Left ventricle myocardium inferior (tissue), 1 donor: ENCODE results near the gene WNT4. TPM values are rescaled to one million over a fixed set of nuclear protein-coding genes. Genes with fewer than 3 reads are reported as not detected.

Experiments
- DNase-seq: peaks from one replicate; pipeline ENCODE4 v3.0.0-alpha.2; 2020
- H3K27ac ChIP-seq: fragments of 200-600 bp; replicated peaks from 2 replicates; pipeline ENCODE4 v1.8.0; 2021
- H3K27me3 ChIP-seq: fragments of 200-600 bp; 2 replicates; pipeline ENCODE4 v1.8.0; 2021; ENCODE audit warnings: low read depth
- H3K36me3 ChIP-seq: fragments of 200-600 bp; 2 replicates; pipeline ENCODE4 v1.8.0; 2021
- H3K4me1 ChIP-seq: fragments of 200-600 bp; 2 replicates; pipeline ENCODE4 v1.8.0; 2021
- H3K4me3 ChIP-seq: fragments of 200-600 bp; 2 replicates; pipeline ENCODE4 v1.8.0; 2021; ENCODE audit warnings: mild to moderate bottlenecking, moderate library complexity
- H3K9me3 ChIP-seq: fragments of 200-600 bp; replicated peaks from 2 replicates; pipeline ENCODE4 v1.8.0; 2021
- intact Hi-C: fragments of 100-400 bp; cut with micrococcal nuclease; formaldehyde crosslinking; loops from one replicate; pipeline ENCODE4 v1.11.0; 2022
- total RNA-seq: library from RNA; stranded (reverse); fragmentation: NEBNext Ultra II Directional; extraction: Animal tissue kit (Norgen Biotek cat#: 25700); gene quantifications from one replicate; pipeline ENCODE4 v1.2.1, GENCODE V29; 2021
- TF ChIP-seq, protein P1 (sequence below): fragments of 200-600 bp; IDR thresholded peaks from 2 replicates; pipeline ENCODE4 v1.8.0; 2021; ENCODE audit warnings: antibody characterized with exemption, mild to moderate bottlenecking, borderline replicate concordance
- donor health status: DM: no; HTN: yes; CAD: no; lungs with severe emphysema.

The WNT4 gene
- total RNA-seq, 1 donor from 2014 or later = not detected

DNA sequence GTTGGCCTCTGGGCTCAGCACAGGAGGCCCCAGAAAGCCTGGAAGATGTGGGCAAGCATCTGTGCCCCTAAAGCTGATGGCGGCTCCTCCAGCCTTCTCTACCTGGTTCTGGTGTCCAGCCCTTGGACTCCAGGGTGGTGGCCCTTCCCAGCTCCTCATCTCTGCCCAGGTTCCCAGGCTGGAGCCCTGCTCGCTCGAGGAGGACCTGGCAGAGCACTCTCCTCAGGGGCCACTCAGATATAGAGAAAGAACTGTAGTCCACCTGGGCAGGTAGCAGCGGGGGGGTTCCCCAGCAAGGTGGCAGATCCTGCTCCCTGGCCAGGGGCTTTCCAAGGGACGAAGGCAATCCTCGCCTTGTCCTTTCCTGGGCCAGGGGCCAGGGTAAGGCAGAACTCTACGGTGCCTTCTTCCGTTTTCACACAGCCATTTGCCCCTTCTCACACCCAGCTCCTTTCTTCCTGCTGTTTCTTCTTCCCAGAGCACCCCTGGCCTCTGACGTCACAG, 18.9 kb downstream of the WNT4 start:
- H3K4me1 ChIP-seq = no peaks in the 10 kb centered on the region
- no peak overlapping the region for H3K4me3 ChIP-seq
- peaks cover 12% of the 10 kb centered on the region for H3K36me3 ChIP-seq
- DNase-seq = no peak
- no peaks in the 10 kb centered on the region for H3K27me3 ChIP-seq
- H3K9me3 ChIP-seq = no peaks in the 10 kb centered on the region
- intact Hi-C loops = no loop called here
- TF ChIP-seq, protein P1, sequence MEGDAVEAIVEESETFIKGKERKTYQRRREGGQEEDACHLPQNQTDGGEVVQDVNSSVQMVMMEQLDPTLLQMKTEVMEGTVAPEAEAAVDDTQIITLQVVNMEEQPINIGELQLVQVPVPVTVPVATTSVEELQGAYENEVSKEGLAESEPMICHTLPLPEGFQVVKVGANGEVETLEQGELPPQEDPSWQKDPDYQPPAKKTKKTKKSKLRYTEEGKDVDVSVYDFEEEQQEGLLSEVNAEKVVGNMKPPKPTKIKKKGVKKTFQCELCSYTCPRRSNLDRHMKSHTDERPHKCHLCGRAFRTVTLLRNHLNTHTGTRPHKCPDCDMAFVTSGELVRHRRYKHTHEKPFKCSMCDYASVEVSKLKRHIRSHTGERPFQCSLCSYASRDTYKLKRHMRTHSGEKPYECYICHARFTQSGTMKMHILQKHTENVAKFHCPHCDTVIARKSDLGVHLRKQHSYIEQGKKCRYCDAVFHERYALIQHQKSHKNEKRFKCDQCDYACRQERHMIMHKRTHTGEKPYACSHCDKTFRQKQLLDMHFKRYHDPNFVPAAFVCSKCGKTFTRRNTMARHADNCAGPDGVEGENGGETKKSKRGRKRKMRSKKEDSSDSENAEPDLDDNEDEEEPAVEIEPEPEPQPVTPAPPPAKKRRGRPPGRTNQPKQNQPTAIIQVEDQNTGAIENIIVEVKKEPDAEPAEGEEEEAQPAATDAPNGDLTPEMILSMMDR = no peak
- no peak overlapping the region for H3K27ac ChIP-seq

DNA sequence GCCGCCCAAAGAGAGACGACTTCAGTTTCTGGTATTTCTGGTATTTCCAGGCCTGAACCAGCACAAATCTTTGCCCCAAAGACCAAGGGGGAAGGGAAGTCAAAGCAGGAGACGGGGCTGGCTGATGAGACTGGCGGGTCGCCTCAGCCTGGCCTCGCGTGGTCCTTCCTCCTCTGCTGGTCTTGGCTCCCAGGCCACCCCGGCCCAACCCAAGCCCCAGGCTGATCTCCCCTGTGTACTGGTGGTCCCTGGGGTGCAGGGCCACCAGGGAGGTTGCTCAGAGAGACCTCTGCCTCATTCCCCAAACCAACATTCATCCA, 19.9 kb downstream of the WNT4 start:
- DNase-seq = no peak
- Histone ChIP-seq H3K27ac (no peak overlapping the region), H3K9me3 (no peaks in the 10 kb centered on the region), H3K4me3 (no peak overlapping the region), H3K36me3 (peaks cover 12% of the 10 kb centered on the region), H3K27me3 (no peaks in the 10 kb centered on the region), H3K4me1 (peaks cover 2% of the 10 kb centered on the region)
- intact Hi-C loops = no loop called here
- TF ChIP-seq, protein P1 = no peak

DNA sequence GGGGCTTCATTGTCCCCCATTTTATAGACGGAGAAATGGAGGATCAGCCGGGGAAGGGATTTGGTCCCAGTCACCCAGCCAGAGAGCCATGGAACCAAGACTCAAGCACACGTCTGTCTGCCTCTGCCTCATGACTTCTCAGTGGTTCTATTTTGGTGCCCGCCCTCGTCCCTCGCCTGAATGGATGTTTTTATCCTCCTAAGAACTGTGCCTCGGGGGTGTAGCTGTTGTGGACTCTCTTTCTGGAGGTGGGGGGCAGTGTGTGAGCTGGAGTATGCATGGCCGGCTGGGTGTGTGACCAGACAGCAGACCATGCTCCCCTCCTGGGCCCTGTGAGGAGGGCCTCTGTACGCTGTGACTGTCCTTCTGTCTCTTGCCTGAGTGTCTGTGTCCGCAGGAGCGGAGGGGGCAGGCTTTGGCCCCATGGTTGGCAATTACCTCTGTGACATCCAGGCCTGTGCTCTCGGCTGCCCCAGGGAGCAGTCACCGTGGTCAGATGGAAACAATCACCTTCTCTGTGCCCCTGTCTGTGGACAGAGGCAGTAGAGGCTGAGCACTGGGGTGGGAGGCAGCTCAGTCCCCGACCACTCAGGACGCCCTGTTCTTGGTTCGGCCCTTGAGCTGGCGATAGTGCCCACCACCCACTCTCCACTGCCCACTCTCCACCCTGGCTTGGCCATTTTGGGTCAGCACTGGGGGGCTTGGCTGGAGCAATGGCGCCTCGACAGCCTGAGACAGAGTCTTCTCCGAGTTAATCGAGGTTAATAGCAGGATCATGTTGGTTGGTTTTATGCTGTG, 20.4 kb downstream of the WNT4 start:
- TF ChIP-seq, protein P1 = no peak
- Histone ChIP-seq H3K4me3 (no peak overlapping the region), H3K4me1 (peaks cover 7% of the 10 kb centered on the region), H3K27ac (no peak overlapping the region), H3K36me3 (peaks cover 12% of the 10 kb centered on the region), H3K27me3 (no peaks in the 10 kb centered on the region), H3K9me3 (no peaks in the 10 kb centered on the region)
- DNase-seq = no peak
- intact Hi-C loops = no loop called here

DNA sequence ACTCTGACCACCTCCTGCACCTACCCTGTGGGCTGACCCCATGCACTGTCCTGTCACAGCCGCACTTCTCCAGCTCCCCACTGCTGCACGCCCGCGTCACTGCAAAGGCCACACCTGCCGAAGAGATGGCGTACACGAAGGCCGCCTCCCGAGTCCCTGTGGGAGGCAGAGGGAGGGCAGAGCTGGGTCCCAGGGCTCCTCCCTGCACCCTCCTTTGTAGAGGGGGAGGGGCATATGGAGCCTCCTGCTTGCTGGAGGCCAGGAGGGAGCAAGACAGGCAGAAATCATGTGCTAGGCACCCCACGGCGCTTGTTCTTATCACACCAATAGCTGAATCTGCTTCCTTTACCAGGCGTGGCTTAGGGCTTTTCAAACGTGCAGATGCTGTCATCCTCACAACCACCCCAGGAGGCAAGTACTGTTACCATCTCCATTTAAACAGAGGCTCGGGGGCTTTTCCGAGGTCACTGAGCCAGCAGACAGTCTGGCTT, 21.4 kb downstream of the WNT4 start:
- H3K27ac ChIP-seq = no peak overlapping the region
- H3K4me3 ChIP-seq = no peak overlapping the region
- H3K4me1 ChIP-seq = peaks cover 17% of the 10 kb centered on the region
- TF ChIP-seq, protein P1 = no peak
- H3K36me3 ChIP-seq = peaks cover 12% of the 10 kb centered on the region
- no peaks in the 10 kb centered on the region for H3K9me3 ChIP-seq
- DNase-seq = no peak
- no peaks in the 10 kb centered on the region for H3K27me3 ChIP-seq
- intact Hi-C loops = no loop called here

DNA sequence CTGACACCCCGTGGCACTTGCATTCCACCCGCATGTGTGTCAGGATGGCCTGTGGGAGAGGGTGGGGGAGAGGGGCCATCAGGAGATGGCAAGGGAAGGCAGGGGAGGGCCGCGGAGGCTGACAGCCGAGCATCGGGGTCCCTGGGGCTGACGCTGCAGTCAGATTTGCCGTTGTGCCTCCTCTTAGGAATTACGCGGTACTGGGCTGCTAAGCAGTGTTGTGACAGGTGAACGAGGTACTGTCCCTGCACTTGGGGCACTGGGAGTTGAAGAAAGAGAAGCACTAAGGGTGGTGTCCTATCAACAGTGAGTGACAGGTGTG, 22.5 kb downstream of the WNT4 start:
- DNase-seq = no peak
- Histone ChIP-seq H3K4me3 (no peak overlapping the region), H3K36me3 (peaks cover 12% of the 10 kb centered on the region), H3K4me1 (peaks cover 28% of the 10 kb centered on the region), H3K27ac (no peak overlapping the region), H3K27me3 (no peaks in the 10 kb centered on the region), H3K9me3 (no peaks in the 10 kb centered on the region)
- TF ChIP-seq, protein P1 = no peak
- intact Hi-C loops = no loop called here
